ENCODE measurements around the gene TFF1.

- TF ChIP-seq CTCF (IDR thresholded peaks at IDR 0.05) = no peak
- peak; percentile 24 to 78 (median 65) for TF ChIP-seq POLR2A (IDR thresholded peaks at IDR 0.05)
Measured at GRCh38 chr21:42388740-42389448, 22.6 kb upstream of the TFF1 start.

Measured in body of pancreas (tissue), 4 donors.